ENCODE results near the gene ESX1.
"Not testable (repeated sequence)": the region's sequence is repeated elsewhere in the genome, so short reads cannot be mapped to it uniquely, and the experiment has no call there.

Gene ESX1

GRCh38 chrX:104254442-104255115 is at the start of gene ESX1:
Gene ESX1 (minus strand): TSS chrX:104254933. CDS start chrX:104254849, 84 bp downstream.
- no peak for DNase-seq

DNA sequence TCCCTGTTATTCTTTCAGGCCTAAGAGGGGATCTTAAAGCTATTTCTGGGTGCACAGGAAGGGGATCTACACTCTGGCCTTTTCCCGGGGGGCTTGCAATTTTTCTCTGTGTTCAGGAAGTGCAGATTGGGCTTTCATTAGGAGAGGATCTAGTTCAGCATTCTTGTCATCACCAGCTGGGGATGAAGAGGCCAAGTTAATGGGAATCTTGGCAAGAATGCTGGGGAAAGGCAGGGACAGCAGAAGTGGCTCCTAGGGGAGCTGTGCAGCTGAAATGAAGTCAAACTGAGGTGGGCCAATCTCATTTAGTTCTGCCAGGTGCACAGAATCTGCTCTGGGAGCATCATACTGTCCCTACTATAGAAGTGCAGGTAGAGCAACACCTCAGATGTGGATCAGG is 40.9 kb upstream of the ESX1 start:
- DNase-seq, result no peak

- DNase-seq, result no peak
Measured at GRCh38 chrX:104288961-104289360, 34.2 kb upstream of the ESX1 start.

DNA sequence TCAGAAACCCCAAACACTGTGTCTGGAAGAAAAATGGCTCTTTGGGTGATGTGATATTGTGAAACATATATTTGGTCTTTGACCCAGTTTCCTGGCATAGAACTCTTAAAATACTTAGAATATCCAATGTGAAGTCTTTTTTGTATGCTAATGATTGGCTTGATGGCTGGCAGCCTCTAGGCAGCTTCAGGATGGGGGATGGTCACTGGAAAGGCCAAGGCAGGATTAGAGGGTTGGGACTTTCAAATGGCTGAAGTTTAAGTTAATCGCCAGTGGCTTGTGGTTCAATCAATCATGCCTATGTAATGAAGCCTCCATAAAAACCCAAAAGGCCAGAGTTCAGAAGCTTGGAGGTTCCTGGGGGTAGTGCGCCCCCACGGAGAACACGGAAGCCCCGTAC is 33.5 kb upstream of the ESX1 start:
- no peak for DNase-seq

- DNase-seq, result no peak
Measured at GRCh38 chrX:104285201-104285600, 30.5 kb upstream of the ESX1 start.

DNA sequence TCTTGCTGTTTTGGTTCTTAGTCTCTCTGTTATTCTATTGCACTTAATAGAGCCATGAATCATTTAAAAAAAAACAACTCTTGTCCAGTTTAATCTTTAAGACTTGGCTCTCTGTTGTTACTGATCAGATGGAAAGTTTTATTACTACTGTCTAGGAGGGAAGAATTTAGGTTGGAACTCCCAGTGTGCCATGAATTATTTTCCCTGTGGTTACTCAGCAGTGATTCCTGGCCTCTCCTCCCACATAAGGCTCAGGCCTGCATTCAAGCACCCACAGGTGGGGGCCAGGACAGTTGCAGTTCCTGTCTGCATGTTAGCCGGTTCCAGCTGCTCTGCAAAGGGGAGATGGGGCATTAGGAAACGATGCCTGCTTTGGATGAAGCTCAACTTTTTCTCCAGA is 29.8 kb upstream of the ESX1 start:
- no peak for DNase-seq

DNA sequence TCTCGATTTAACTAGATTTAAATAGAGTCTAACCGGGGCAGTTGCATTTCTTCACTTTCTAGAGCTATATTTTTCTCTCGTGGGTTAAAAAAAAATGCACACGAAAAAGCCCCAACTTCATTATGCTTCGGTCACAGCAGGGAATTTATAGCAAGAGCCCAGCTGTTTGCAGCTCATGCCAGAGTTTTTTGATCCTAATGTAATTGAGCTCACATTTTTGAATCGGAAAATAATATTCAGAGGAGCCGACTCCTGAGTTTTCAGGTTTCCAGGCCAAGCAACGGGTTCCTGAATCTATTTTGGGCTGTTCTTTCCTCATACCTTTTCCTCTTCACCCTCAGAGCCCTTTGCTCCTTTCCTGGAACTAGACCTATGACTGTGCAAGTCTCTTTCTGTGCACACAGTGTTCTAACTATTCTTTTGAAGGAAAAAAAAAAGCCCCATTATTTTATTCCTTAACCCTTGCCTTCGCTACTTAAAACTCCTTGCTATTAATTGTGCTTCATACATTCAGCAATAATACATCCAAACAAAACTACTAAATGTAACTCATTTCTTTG is 27.5 kb upstream of the ESX1 start:
- DNase-seq, result no peak

DNA sequence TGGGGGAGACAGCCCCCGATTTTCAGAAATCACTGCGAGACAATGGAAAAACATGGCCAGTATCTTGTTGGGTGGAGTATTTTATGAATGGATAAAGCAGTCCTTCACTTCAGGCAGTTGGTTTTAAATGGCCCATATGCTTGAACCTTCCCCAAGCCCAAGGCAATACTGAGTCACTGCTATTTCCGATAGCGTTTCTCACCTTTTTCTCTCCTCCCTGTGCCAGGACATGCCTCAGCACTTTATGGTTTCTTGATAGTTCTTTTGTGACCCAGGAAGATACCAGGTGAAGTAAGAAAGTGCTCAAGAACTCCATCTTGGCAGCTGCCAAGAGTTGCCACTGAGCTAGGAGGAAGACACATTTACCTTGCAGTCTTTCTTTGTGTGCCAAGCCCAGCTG is 26.8 kb upstream of the ESX1 start:
- no peak for DNase-seq

GRCh38 chrX:104280609-104281008 is 25.9 kb upstream of the ESX1 start:
- DNase-seq, result no peak

GRCh38 chrX:104270916-104271512 is 16.3 kb upstream of the ESX1 start:
- no peak for DNase-seq

GRCh38 chrX:104270212-104270611 is 15.5 kb upstream of the ESX1 start:
- DNase-seq, result no peak

- no peak for DNase-seq
Measured at GRCh38 chrX:104255465-104255864, 732 bp upstream of the ESX1 start.

DNA sequence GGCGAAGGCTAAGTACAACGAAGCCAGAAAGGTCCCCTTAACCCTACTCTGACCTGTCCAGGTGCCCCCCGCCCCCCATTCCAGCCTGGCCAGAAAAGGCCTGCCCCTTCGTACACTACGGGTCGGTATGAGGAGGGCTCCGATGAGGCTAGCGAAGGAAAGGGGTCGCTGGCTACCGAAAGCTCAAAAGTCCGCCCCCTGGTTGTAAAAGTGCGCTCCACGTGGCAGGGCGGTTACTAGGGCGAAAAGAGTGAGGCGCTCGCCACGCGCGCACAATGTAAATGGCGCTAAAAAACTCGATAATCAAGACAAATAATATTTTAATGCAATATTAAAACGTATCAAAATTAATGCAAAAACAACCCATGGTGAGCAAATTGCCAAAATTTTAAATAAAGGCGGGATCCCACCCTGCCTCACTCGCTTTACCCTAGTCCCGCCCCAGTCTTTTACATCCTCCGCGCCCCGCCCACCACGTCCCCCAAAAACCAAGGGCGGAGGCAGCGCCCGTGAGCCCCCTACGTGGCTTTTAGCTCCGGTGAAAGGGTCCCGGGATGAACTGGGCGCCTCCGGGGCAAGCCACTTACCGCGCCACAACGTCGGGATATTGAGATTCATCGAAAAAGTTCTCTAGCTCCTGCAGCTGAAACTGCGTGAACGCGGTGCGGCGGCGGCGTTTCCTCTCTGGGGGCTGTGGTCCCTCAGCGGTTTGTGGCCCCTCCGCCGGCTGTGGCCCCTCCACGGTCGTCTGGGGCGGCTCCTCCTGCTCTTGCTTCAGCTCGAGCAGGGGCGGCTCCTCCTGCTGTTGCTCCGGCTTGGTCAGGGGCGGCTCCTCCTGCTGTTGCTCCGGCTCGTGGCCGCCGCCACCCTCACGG is 929 bp downstream of the ESX1 start:
- no peak for DNase-seq

DNA sequence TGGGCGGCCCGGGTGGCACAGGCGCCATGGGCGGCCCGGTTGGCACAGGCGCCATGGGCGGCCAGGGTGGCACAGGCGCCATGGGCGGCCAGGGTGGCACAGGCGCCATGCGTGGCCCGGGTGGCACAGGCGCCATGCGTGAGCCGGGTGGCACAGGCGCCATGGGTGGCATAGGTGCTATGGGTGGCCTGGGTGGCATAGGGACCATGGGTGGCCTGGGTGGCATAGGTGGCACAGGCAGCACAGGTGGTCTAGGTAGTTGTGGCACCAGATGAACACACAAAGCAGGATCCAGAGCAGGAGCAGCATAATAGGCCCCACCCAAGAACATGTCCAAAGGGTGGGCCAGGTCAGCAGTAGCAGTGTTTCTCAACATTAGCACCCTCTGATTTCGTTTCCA is 4.3 kb downstream of the ESX1 start:
- DNase-seq, result no peak

DNA sequence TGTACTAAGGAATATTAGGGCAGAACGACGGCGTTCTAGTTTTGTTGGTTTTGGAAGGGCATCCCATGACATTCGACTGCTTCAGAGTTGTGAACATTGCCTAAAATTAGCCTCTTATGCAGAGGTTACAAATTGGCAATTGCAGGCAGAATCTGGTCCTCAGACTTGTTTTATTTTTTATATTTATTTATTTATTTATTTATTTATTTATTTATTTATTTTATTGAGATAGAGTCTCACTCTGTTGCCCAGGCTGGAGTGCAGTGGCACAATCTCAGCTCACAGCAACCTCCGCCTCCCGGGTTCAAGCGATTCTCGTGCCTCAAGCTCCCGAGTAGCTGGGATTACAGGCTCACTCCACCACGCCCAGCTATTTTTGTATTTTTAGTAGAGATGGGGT is 24.7 kb downstream of the ESX1 start:
- DNase-seq, result not testable (repeated sequence)

GRCh38 chrX:104211187-104211586 is 43.5 kb downstream of the ESX1 start:
- DNase-seq, result no peak

GRCh38 chrX:104205548-104205947 is 49.2 kb downstream of the ESX1 start:
- no peak for DNase-seq
